A549 treated with ZK216348 at 1 μM for 4 hours (cell line): ENCODE data around the gene CGN. TPM values are rescaled to one million over a fixed set of nuclear protein-coding genes. Genes with fewer than 3 reads are reported as not detected.

Experiments
- total RNA-seq: library from RNA; stranded (reverse); fragments of 200-300 nt; extraction: Qiagen RNA extraction; gene quantifications from 5 replicates; pipeline ENCODE4 v1.2.3, GENCODE V29; 2022; ENCODE audit warnings: low read depth

The CGN gene, protein sequence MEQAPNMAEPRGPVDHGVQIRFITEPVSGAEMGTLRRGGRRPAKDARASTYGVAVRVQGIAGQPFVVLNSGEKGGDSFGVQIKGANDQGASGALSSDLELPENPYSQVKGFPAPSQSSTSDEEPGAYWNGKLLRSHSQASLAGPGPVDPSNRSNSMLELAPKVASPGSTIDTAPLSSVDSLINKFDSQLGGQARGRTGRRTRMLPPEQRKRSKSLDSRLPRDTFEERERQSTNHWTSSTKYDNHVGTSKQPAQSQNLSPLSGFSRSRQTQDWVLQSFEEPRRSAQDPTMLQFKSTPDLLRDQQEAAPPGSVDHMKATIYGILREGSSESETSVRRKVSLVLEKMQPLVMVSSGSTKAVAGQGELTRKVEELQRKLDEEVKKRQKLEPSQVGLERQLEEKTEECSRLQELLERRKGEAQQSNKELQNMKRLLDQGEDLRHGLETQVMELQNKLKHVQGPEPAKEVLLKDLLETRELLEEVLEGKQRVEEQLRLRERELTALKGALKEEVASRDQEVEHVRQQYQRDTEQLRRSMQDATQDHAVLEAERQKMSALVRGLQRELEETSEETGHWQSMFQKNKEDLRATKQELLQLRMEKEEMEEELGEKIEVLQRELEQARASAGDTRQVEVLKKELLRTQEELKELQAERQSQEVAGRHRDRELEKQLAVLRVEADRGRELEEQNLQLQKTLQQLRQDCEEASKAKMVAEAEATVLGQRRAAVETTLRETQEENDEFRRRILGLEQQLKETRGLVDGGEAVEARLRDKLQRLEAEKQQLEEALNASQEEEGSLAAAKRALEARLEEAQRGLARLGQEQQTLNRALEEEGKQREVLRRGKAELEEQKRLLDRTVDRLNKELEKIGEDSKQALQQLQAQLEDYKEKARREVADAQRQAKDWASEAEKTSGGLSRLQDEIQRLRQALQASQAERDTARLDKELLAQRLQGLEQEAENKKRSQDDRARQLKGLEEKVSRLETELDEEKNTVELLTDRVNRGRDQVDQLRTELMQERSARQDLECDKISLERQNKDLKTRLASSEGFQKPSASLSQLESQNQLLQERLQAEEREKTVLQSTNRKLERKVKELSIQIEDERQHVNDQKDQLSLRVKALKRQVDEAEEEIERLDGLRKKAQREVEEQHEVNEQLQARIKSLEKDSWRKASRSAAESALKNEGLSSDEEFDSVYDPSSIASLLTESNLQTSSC
- total RNA-seq: 1.6 to 2.9 TPM (median 2.0 TPM) in 5 replicates

DNA sequence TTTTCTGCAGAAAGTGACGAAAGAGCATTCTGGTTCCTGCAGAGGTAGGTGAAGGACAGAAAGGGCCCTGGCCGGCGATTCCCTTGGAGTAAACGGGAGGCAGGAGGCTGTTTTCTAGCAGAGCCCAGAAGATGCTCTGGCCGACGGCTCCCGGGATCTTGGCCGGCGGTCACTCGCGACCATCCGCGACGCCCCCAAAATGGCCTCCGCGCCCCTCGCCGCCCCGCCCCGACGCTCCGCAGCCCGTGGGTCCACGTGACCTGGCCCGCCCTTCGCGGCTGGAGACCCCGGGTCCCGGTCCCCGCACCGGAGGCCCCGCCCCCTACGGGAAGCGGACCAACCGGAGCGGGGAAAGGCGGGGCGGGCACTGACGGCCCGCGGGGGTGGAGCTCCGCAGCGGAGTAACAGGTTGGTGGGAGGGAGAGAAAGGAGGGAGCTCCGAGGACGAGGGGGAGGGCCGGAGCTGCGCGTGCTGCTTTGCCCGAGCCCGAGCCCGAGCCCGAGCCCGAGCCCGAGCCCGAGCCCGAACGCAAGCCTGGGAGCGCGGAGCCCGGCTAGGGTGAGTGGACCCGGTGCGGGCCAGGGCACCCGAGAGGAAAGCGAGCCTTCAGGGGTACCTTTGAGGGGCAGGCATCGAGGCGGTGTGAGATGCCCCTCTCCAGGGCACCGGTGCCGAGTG lies at the start of gene CGN:
Gene CGN (plus strand): TSS at position 431 of the 679 bp plus-strand sequence. CDS start 7,133 bp downstream, outside the sequence.

DNA sequence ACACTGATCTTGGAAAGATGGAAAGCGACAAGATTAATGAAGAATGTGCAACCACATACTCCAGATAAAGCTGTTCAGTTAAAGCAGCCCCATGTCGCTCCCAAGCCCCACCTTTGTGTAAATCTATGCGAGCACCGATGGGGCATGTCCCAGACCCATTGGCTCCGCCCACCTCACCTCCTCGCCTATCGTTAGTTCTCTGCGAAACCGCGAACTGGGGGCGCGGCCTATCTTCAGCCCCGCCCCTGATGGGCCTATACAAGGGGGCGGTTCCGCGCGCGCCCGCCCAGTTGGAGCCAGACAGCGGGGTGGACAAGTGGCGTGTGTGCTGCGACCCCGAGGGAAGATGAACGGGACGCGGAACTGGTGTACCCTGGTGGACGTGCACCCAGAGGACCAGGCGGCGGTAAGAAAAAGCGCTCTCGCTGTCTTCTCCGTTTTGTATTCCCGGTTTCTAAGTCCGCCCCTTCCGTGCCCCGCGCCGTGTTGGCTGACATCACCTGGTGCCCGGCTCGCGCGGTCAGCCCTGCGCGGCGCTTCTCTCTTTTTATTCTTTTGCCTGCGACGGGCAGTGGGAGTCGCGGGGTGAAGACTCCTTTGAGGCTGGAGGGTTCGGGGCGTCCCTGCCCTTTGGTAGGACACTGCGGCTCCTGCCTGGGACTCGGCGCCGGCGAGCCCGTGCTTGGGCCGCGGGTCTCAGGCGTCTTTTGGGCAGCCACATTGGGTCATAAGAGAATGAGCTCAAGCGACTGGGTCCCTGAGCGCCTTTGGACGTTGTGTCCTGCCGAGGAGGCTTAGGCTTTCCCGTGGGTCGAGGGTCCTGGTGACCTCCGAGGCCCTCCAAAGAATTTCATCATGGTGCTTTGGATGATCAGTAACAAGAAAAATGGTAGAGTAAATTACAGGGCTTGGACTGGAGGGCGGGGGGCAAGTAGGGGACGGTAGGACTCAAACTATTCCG lies 29.1 kb downstream of the CGN start, which contains the start of gene TUFT1:
Gene TUFT1 (plus strand): TSS at position 289 of the 961 bp plus-strand sequence. CDS start 58 bp downstream, at position 347.

Other genes with a start within 250 kb of the CGN start
- 8.4 to 14.9 TPM (median 13.4 TPM) in 5 replicates for gene ZNF687, start 229.1 kb upstream of the CGN start, total RNA-seq
- 21.8 to 29.0 TPM (median 27.3 TPM) in 5 replicates for gene PI4KB, start 184.0 kb upstream of the CGN start, total RNA-seq
- 21.1 to 26.2 TPM (median 24.6 TPM) in 5 replicates for gene RFX5, start 164.1 kb upstream of the CGN start, total RNA-seq
- 5.1 to 7.6 TPM (median 6.9 TPM) in 5 replicates for gene SELENBP1, start 138.7 kb upstream of the CGN start, total RNA-seq
- gene PSMB4, start 111.8 kb upstream of the CGN start, total RNA-seq: 308 to 428 TPM (median 392 TPM) in 5 replicates
- 17.8 to 21.0 TPM (median 19.0 TPM) in 5 replicates for gene POGZ, start 51.9 kb upstream of the CGN start, total RNA-seq
- gene TUFT1, start 28.9 kb downstream of the CGN start, total RNA-seq: 10.1 to 12.4 TPM (median 10.6 TPM) in 5 replicates
- gene SNX27, start 100.7 kb downstream of the CGN start, total RNA-seq: 7.4 to 9.1 TPM (median 7.7 TPM) in 5 replicates
- not detected in 5 replicates for gene CELF3, start 205.4 kb downstream of the CGN start, total RNA-seq
- gene RIIAD1, start 210.1 kb downstream of the CGN start, total RNA-seq: not detected in 5 replicates